ENCODE results near the gene AP2A1.

- no peak for TF ChIP-seq POLR2AphosphoS5 (IDR thresholded peaks at IDR 0.05; ENCODE audit: low read depth, low read length)
- TF ChIP-seq, protein P1, sequence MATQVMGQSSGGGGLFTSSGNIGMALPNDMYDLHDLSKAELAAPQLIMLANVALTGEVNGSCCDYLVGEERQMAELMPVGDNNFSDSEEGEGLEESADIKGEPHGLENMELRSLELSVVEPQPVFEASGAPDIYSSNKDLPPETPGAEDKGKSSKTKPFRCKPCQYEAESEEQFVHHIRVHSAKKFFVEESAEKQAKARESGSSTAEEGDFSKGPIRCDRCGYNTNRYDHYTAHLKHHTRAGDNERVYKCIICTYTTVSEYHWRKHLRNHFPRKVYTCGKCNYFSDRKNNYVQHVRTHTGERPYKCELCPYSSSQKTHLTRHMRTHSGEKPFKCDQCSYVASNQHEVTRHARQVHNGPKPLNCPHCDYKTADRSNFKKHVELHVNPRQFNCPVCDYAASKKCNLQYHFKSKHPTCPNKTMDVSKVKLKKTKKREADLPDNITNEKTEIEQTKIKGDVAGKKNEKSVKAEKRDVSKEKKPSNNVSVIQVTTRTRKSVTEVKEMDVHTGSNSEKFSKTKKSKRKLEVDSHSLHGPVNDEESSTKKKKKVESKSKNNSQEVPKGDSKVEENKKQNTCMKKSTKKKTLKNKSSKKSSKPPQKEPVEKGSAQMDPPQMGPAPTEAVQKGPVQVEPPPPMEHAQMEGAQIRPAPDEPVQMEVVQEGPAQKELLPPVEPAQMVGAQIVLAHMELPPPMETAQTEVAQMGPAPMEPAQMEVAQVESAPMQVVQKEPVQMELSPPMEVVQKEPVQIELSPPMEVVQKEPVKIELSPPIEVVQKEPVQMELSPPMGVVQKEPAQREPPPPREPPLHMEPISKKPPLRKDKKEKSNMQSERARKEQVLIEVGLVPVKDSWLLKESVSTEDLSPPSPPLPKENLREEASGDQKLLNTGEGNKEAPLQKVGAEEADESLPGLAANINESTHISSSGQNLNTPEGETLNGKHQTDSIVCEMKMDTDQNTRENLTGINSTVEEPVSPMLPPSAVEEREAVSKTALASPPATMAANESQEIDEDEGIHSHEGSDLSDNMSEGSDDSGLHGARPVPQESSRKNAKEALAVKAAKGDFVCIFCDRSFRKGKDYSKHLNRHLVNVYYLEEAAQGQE (IDR thresholded peaks at IDR 0.05; ENCODE audit: insufficient read depth in 1 of 2, low read depth in 2 of 2, low read length in 2 of 2) = no peak
Observed at GRCh38 chr19:49838885-49839588, 72.2 kb downstream of the AP2A1 start.

All from PFSK-1 (cell line).